HG03159 (cell line): ENCODE measurements around the gene VPS39.

Source experiments
- ATAC-seq: cut with Tn5 transposase; IDR thresholded peaks from one replicate; pipeline ENCODE4 v1.9.1; 2021; ENCODE audit warnings: mild to moderate bottlenecking, moderate library complexity; ENCODE audit not compliant: unreplicated experiment

VPS39 gene

DNA sequence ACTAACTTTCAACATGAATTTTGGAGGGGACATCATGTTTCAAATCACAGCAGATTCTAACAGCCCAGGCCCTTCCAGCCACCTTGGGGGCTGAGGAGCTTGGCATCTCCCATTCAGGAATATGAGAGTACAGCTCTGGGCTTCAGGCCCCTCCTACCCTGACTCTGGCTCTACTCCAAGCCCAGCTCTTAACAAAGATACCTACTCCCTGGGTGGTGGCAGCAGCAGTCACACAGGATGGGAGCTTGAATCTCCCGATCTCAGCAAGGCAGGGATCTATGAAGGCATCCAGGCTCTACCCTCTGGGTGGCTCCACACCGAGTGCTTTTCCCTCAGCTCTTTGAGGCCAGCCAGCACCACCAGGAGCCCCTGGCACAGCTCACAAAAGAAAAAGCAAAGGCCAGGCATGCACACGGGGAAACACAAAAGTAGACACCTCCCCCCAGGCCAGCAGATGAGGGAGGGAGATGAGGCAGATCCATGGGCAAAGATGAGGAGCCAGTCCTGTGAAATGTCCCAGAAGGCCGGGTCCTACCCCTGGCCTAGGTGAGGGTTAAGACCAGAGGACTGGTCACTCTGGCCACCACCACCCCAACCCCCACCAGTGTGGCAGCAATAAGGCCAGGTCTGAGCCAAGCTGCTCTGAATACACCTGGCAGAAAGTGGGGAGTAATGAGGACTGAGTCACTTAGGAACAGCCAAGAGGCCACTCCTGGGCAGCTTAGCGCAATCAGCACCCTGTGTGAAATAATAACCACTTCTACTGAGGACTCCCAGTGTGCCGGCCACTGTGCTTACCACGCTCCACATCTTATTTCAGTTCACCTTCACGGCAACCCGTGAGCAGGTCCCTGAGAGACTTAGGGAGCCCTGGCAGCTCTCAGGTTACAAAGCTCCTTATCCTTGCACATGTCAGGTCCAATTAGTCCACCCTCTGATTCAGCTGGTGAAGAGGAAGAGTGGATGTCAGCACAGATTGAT lies 76.0 kb downstream of the VPS39 start:
- ATAC-seq = no peak

DNA sequence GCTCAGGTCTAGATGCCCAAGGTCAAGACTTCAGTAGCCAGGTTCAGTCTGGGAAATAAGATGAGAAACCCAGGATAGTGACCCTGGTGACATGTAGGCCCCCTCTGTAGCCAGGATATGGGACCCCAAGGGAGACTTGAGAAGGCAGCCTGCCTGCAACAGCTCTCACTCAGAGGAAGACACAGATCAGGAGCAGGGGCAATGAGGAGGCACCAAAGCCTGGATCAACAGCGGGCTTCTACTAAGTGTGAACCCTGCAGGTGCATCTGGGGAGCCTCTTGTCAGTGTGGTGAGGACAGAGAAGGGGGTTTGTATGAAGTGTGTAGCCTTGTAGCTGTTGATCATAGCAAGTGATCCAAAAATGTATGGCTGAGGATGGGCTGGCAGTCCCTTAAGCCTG lies 77.1 kb downstream of the VPS39 start:
- no peak for ATAC-seq

DNA sequence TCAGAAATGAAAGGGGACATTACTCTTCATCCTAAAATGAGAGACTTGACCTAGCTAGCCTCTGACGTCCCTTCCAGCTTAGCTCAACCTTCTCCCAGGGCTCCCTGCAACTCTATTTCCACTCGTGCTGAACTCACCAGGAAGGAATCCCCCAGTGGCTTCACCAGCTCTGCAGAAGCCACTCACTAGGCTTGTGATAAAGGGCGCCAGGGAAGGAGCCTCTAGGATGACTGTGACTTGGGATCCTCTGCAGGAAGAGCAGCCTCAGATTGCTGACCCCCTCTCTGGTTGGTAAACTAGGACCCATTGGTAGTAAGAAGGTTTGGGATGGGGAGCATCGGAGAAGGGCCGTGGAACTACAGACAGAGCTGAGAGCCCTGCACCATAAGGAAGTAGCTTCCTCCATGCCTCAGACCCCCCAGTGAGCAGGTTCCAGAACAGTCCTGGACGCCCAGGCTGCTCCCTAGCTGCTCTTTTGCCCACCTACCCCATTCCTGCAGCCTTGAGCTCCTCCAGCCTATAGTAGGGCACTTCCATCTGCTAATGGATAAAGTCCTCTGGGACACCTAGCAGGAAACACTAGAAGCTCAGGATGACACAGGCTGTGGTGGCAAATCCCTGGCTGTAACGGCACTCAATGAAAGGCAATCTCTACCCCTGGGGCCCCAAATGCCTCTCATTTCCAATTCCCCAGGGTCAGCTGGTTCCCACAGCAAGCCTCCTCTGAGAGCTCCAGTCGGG lies 77.7 kb downstream of the VPS39 start:
- ATAC-seq = no peak

DNA sequence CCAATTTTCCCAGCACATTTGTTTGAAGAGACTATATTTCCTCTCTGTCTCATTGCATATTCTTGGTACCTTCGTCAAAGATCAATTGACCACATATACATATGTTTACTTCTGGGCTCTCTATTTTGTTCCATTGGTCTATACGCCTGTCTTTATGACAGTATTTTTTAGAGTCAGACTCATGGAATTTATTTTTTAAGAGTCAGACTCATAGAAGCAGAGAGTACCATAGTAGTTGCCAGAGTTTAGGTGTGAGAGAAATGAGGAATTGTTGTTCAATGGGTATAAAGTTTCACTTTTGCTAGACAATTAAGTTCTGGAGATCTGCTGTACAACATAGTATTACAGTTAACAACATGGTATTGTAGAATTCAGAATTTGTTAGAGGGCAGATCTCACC lies 78.7 kb downstream of the VPS39 start:
- ATAC-seq = no peak

DNA sequence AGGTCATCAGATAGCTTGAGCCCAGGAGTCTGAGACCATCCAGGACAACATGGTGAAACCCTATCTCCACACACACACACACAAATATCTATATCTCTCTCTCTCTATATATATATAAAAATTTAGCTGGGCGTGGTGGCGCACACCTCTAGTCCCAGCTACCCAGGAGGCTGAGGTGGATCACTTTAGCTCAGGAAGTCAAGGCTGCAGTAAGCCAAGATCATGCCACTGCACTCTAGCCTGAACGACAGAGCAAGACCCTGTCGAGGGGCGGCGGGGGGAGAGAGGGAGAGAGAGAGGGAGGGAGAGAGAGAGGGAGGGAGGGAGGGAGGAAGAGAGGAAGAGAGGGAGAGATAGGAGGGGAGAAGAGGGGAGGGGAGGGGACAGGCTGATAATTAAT lies 79.6 kb downstream of the VPS39 start:
- no peak for ATAC-seq

DNA sequence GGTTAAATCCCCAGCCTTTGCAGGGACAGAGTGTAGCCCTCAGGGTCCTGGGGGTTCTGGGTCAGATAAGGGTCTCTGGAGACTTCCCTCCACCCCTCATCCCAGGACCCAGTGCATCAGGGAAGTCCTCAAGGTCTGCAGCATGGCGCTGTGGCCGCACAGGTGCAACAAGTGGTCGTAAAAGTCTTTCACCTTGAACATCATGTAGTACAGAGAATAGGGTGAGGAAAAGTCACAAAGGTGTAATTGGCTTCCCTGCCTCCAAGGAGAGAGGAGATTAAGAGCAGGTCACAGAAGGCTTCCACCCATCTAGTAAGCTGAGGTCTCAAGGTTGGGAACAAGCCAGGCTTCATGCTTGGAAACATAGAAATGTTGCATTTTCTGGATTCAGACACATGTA lies 84.6 kb downstream of the VPS39 start:
- no peak for ATAC-seq

DNA sequence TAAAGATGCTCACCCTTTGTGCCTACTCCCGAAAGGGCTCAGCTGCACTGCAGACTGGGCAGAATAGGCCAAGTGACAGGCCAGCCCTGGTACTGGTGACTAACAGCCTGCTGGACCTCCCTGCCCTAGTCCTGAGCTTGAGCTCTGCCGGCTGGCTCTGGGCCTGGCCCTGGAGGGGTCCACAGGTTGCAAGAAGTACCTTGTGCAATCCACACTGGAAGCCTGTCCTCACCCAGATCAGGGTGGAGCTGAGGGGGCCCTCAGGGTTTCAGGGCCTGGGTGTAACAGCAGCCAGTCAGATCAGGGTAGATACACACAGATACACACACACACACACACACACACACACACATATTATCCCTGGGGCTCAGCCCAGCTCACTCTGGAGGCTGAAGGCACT lies 86.4 kb downstream of the VPS39 start:
- no peak for ATAC-seq

DNA sequence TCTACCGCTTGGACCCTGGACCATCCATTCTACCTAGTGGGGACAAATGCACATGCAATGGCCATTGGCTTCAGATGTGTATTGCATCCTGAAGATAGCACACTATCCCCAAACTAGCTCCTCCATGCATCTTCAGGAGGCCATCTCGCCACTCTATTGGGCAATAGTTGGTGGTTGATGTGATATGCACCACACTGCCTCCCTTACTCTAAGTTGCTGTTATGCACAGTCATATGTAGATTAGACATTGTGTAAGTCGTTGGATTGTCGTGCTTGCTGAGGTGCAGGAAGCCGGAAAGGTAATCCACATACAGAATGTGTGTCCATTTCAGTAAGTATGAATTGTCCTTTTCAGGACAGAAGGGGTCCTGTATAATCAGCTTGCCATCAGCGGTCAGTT lies 87.1 kb downstream of the VPS39 start:
- ATAC-seq = no peak

DNA sequence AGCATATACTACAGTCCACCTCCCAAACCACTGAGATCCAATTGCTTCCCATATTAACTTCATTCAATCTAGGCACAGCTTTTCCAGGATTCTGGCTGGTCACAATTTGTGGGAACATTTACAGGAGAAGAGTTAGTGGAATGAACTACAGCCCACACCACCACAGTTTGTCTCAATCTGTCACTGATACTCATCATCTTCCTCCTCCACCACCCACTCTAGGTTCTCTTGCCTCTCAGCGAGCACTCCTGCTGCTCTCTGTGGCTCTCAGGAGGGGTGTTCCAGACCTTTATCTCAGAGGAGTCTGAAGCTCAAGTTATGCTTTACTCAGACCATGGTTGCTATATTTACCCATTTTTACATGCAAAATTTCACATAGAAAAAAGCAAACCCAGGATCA lies 87.8 kb downstream of the VPS39 start:
- no peak for ATAC-seq

DNA sequence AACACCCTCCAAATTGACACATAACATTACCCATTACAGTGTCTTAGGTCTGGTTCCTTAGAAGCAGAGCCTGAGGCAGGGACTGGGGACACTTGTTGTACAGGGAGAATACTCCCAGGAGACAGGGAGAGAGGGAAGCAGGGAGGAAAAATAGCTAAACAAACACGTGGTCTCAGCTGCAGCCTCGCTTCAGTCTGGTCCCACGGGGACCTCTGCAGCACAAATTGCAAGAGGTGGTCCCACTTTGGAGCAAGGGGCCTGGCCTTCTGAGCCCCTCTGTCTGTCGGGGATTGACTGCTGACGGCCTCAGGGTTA lies 88.7 kb downstream of the VPS39 start:
- no peak for ATAC-seq

DNA sequence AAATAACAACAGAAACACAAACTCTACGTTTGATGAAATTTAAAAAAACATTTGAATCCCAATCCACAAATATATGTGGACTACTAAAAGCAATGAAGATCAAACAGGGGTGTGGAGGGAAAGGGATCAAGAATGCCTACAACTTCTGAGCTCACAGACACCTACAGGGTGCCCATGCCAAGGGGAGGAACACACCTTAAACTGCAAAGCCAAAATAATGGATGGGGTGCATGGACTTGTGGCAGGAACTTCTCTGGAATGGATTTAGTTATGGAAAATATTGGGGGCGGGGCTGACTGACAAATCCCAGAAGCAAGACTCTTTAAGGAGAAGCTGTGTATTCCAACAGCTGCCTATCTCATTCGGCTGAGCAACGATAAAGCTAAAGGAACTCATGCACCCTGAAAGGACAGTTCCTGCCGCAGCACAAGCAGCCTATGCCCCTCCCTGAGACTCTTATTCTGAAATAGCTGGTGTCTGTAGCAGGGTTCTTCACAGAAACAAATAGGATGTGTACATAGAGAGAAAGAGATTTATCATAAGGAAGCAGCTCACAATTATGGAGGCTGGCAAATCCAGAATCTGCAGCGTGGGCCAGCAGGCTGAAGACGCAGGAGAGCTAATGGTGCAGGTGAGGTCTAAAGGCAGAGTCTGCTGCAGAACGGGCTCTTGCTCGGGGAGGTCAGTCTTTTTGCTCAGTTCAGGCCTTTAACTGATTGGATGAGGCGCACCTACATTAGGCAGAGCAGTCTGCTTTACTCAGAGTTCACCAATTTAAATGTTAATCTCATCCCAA lies 89.3 kb downstream of the VPS39 start:
- no peak for ATAC-seq

DNA sequence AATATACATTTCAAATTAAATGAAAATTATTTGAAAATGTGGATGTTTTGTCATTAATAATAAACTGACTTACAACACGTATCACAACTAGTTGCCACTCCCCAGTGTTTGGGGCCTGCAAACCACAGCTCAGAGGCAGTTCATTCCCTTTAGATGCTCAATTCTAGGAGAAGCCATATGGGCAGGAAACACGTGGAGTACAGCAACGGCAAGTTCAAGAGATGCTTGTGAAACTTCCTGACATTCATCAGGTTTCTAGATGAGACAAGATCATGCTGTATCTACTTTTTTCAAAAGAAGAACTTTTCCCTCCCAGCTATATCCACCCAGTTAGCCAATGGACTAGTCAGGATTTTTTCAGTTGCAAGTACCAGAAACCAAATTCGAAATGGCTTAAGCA lies 96.2 kb downstream of the VPS39 start:
- ATAC-seq = no peak

DNA sequence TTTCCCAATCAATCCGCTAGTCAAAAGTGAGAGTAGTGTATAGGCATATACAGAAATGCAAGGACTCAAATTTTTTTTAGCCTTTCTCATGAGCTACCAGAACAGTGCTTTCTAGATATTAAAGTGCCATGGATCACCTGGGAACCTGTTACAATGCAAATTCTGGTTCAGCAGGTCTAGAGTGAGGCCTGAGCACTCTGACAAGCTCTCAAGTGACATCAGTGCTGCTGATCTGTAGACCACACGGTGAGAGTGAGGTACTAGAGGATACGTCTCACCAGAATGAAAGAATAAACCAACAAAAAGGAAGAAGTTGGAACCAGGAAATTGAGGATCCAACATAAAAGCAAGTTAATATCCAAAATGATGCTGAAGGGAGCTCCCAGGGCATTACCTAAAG lies 97.7 kb downstream of the VPS39 start:
- ATAC-seq = no peak

DNA sequence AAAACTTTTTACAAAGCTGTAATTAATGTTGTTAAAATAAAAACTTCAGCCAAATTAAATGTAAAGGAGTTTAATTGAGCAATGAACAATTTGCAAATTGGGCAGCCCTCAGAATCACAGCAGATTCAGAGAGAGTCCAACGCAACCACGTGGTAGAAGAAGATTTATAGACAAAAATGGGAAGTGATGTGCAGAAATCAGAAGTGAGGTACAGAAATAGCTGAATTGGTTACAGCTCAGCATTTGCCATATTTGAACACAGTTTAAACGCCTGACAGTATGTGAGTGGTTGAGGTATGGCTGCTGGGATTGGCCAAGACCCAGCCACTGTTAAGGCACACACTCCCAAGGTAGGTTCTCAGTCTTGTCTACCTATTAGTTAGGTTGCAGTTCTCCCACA lies 99.3 kb downstream of the VPS39 start:
- ATAC-seq = no peak
